ENCODE data around the gene HOXC10. TPM values are rescaled to one million over a fixed set of nuclear protein-coding genes. Genes with fewer than 3 reads are reported as not detected.

Gene HOXC10
- total RNA-seq, 4 donors from 2014 or later = not detected

GRCh38 chr12:54004063-54004840 is 19.3 kb downstream of the HOXC10 start:
- in situ Hi-C loops (cut with MboI; ENCODE audit: low pct_ligation_motif_present in 1 of 4, low pct_unique_long_range_greater_than_20kb in 1 of 4, low sequenced_read_pairs in 3 of 4) (no loop called here), intact Hi-C loops (cut with DNase I; ENCODE audit: low total_unique reads) (no loop called here)
- no peaks in the 10 kb centered on the region for H3K9me3 ChIP-seq
- 40 to 60% methylated on average over 5 to 20 of the region's 20 CpGs for WGBS, 2 donors (ENCODE audit: low coverage in 1 of 2)
- no peaks in the 10 kb centered on the region for H3K36me3 ChIP-seq
- H3K4me1 ChIP-seq = peaks cover 4 to 27% (median 21%) of the 10 kb centered on the region in 4 donors
- DNase-seq = no peak
- no peak overlapping the region for H3K4me3 ChIP-seq
- peaks cover 98% of the 10 kb centered on the region for H3K27me3 ChIP-seq
- H3K27ac ChIP-seq = no peak overlapping the region
- TF ChIP-seq EP300 (IDR thresholded peaks at IDR 0.05; ENCODE audit: low read depth) (no peak), CTCF (IDR thresholded peaks at IDR 0.05) (no peak), POLR2AphosphoS5 (IDR thresholded peaks at IDR 0.05) (no peak), POLR2A (IDR thresholded peaks at IDR 0.05) (no peak)

- TF ChIP-seq EP300 (IDR thresholded peaks at IDR 0.05; ENCODE audit: low read depth) (no peak), CTCF (IDR thresholded peaks at IDR 0.05) (no peak), POLR2AphosphoS5 (IDR thresholded peaks at IDR 0.05) (no peak), POLR2A (IDR thresholded peaks at IDR 0.05) (no peak)
- WGBS, 2 donors (ENCODE audit: low coverage in 1 of 2) = 36% methylated on average over 31 of the region's 31 CpGs; no CpG with 5 or more reads in 1 of the 2 donors
- no peaks in the 10 kb centered on the region for H3K36me3 ChIP-seq
- H3K27me3 ChIP-seq = peaks cover 98% of the 10 kb centered on the region
- intact Hi-C loops (cut with DNase I; ENCODE audit: low total_unique reads) = loop anchor here (5.0 kb wide), 2 partner anchors 187 to 202 kb away; no protein-coding TSS in a partner anchor
- peaks cover 1 to 25% (median 20%) of the 10 kb centered on the region in 4 donors for H3K4me1 ChIP-seq
- in situ Hi-C loops (cut with MboI; ENCODE audit: low pct_ligation_motif_present in 1 of 4, low pct_unique_long_range_greater_than_20kb in 1 of 4, low sequenced_read_pairs in 3 of 4) = loop anchor here in 2 of 4 donors (5.0 kb wide), 2 partner anchors 187 to 197 kb away; no protein-coding TSS in a partner anchor
- H3K27ac ChIP-seq = no peak overlapping the region
- no peak overlapping the region for H3K4me3 ChIP-seq
- no peak for DNase-seq
- H3K9me3 ChIP-seq = no peaks in the 10 kb centered on the region
Measured at GRCh38 chr12:54004841-54005530, 20.0 kb downstream of the HOXC10 start.

- 4% methylated on average over 26 of the region's 26 CpGs; no CpG with 5 or more reads in 1 of the 2 donors for WGBS, 2 donors (ENCODE audit: low coverage in 1 of 2)
- intact Hi-C loops (cut with DNase I; ENCODE audit: low total_unique reads) (loop anchor here (5.0 kb wide), 2 partner anchors 187 to 202 kb away; no protein-coding TSS in a partner anchor), in situ Hi-C loops (cut with MboI; ENCODE audit: low pct_ligation_motif_present in 1 of 4, low pct_unique_long_range_greater_than_20kb in 1 of 4, low sequenced_read_pairs in 3 of 4) (loop anchor here in 2 of 4 donors (5.0 kb wide), 2 partner anchors 187 to 197 kb away; no protein-coding TSS in a partner anchor)
- Histone ChIP-seq H3K36me3 (no peaks in the 10 kb centered on the region), H3K4me3 (no peak overlapping the region), H3K9me3 (no peaks in the 10 kb centered on the region), H3K27me3 (peaks cover 98% of the 10 kb centered on the region), H3K27ac (no peak overlapping the region), H3K4me1 (peaks cover 0 to 20% (median 15%) of the 10 kb centered on the region in 4 donors)
- DNase-seq = no peak
- TF ChIP-seq POLR2AphosphoS5 (IDR thresholded peaks at IDR 0.05) (no peak), CTCF (IDR thresholded peaks at IDR 0.05) (no peak), POLR2A (IDR thresholded peaks at IDR 0.05) (no peak), EP300 (IDR thresholded peaks at IDR 0.05; ENCODE audit: low read depth) (no peak)
Measured at GRCh38 chr12:54005531-54005852, 20.5 kb downstream of the HOXC10 start.

All from transverse colon (tissue), 4 donors.